Pancreas (tissue), 10 donors: ENCODE results near the gene DLGAP1. TPM values are rescaled to one million over a fixed set of nuclear protein-coding genes. Genes with fewer than 3 reads are reported as not detected.

Experiments used
- ATAC-seq, 4 donors: fragments of 200-7000 bp; cut with Tn5 transposase; one replicate each; pipeline versions ENCODE4 v1.8.0 to v1.9.1; 2020; ENCODE audit warnings: mild to moderate bottlenecking in 4 of 4, moderate library complexity in 4 of 4
- DNase-seq, 6 donors: peaks; one replicate each; pipeline ENCODE4 v3.0.0-alpha.2; 2020
- FAIRE-seq: peaks from 2 replicates; lab custom pipeline; 2012; peaks lifted over from hg19 to GRCh38; lab: Jason Lieb, UNC
- H3K27ac ChIP-seq, 4 donors: fragments of 200-600 bp; sonication (generic); 1 replicate in 3 of 4; 2 replicates in 1 of 4; pipeline versions ENCODE4 v1.5.0 to v1.8.0; 2020
- H3K27me3 ChIP-seq, 4 donors: fragments of 200-600 bp; one replicate each; pipeline ENCODE4 v1.8.0; 2021
- H3K36me3 ChIP-seq, 3 donors: fragments of 200-600 bp; sonication (generic) in 1 of 3; one replicate each; pipeline versions ENCODE4 v1.5.0 to v1.8.0; 2020 to 2021
- H3K4me1 ChIP-seq, 3 donors: fragments of 200-600 bp; one replicate each; pipeline ENCODE4 v1.8.0; 2021
- H3K4me3 ChIP-seq, 4 donors: fragments of 200-600 bp; sonication (generic) in 2 of 4; one replicate each; pipeline versions ENCODE4 v1.5.0 to v1.8.0; 2020 to 2021
- H3K9me3 ChIP-seq, 4 donors: fragments of 200-600 bp; one replicate each; pipeline ENCODE4 v1.8.0; 2021
- WGBS, 2 donors: extraction: QIAGEN DNeasy Blood & Tissue Kit; methylation state at CpG; one replicate each; pipeline ENCODE4 v1.1.7; 2013; 5-methylcytosine and 5-hydroxymethylcytosine counted together
- intact Hi-C, 3 donors: fragments of 100-400 bp; cut with DNase I; formaldehyde crosslinking; loops; one replicate each; pipeline versions ENCODE4 v1.11.1 to v1.14.2; 2022
- polyA plus RNA-seq, 2 donors: library from polyadenylated mRNA; stranded (reverse); fragments of 200-250 nt; gene quantifications; one replicate each; pipeline ENCODE4 v1.2.3, GENCODE V29; 2013
- total RNA-seq, 6 donors: library from RNA; stranded (reverse); fragmentation: NEBNext Ultra II Directional in 4 of 6; extraction: Animal tissue kit (Norgen Biotek cat#: 25700) in 4 of 6; gene quantifications; one replicate each; pipeline versions ENCODE4 v1.2.1 to v1.2.4, GENCODE V29; 2021 to 2023
- TF ChIP-seq, protein P1 (sequence below), 4 donors: fragments of 200-600 bp; sonication (generic) in 3 of 4; IDR thresholded peaks; one replicate each; pipeline versions ENCODE4 v1.5.0 to v1.8.0; 2021; ENCODE audit warnings: antibody characterized with exemption in 4 of 4
- donor health status: healthy with polysubstance abuse.
- donor health status: DM: no; HTN: no; CAD: no; lungs with moderate emphysema.
- donor health status: DM: no; HTN: no; CAD: no.
- donor health status: control.
- donor health status: control.
- donor health status: Bipolar disorder and iron deficiency.
- donor health status: DM: yes; HTN: yes; CAD: no.
- donor health status: DM: no; HTN: no; CAD: no.
- donor health status: DM: no; HTN: no; CAD: no.
- donor health status: DM: yes; HTN: yes; CAD: no.

Gene DLGAP1
- total and polyA plus RNA-seq, 8 donors, result 0.12 to 0.62 (median 0.30) TPM; not detected in 2

DNA sequence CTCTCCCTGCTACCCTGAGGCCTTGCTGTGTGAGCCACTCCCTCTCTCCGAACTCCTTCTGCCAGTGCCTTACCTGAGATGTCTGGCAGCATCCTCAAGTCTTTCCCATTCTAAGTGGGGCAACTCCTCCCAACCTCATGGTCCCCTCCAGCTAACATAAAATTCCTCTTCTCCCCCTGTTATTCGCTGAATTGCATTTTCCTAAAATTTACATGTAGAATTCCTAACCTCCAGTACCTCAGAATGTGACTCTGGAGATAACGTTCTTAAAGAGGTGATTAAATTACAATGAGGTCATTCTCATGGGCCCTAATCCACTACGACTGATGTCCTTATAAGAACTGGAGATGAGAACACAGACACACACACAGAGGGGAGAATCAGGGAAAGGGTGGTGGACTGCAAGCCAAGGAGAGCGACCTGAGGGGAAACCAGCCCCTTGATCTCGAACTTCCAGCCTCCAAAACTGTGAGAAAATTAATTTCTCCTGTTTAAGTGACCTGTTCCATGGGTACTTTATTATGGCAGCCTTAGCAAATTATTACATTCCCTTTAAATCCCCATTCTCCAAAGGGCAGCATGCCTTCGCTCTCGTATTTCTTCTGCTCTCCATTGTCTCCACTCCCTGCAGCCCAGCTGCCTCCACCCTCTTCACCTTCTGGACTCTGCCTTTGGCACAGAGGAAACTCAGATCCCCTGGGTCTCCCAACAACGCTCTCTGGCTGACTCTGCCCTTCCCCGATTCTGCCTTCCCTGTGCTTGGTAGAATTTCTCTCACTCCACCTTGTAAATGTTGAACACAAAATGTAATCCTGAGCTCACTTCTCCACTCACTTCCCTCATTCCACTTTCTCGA, 934.6 kb downstream of the DLGAP1 start:
- ATAC-seq (no peak), FAIRE-seq (no peak), DNase-seq (no peak)
- no peaks in the 10 kb centered on the region for H3K27me3 ChIP-seq
- H3K4me3 ChIP-seq, result no peak overlapping the region
- no peaks in the 10 kb centered on the region for H3K4me1 ChIP-seq
- WGBS, 2 donors, result 72 to 75% methylated on average over 11 of the region's 11 CpGs
- intact Hi-C loops, result no loop called here
- no peaks in the 10 kb centered on the region for H3K9me3 ChIP-seq
- TF ChIP-seq, protein P1, sequence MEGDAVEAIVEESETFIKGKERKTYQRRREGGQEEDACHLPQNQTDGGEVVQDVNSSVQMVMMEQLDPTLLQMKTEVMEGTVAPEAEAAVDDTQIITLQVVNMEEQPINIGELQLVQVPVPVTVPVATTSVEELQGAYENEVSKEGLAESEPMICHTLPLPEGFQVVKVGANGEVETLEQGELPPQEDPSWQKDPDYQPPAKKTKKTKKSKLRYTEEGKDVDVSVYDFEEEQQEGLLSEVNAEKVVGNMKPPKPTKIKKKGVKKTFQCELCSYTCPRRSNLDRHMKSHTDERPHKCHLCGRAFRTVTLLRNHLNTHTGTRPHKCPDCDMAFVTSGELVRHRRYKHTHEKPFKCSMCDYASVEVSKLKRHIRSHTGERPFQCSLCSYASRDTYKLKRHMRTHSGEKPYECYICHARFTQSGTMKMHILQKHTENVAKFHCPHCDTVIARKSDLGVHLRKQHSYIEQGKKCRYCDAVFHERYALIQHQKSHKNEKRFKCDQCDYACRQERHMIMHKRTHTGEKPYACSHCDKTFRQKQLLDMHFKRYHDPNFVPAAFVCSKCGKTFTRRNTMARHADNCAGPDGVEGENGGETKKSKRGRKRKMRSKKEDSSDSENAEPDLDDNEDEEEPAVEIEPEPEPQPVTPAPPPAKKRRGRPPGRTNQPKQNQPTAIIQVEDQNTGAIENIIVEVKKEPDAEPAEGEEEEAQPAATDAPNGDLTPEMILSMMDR (IDR thresholded peaks at IDR 0.05), result no peak
- no peaks in the 10 kb centered on the region for H3K36me3 ChIP-seq
- no peak overlapping the region for H3K27ac ChIP-seq

DNA sequence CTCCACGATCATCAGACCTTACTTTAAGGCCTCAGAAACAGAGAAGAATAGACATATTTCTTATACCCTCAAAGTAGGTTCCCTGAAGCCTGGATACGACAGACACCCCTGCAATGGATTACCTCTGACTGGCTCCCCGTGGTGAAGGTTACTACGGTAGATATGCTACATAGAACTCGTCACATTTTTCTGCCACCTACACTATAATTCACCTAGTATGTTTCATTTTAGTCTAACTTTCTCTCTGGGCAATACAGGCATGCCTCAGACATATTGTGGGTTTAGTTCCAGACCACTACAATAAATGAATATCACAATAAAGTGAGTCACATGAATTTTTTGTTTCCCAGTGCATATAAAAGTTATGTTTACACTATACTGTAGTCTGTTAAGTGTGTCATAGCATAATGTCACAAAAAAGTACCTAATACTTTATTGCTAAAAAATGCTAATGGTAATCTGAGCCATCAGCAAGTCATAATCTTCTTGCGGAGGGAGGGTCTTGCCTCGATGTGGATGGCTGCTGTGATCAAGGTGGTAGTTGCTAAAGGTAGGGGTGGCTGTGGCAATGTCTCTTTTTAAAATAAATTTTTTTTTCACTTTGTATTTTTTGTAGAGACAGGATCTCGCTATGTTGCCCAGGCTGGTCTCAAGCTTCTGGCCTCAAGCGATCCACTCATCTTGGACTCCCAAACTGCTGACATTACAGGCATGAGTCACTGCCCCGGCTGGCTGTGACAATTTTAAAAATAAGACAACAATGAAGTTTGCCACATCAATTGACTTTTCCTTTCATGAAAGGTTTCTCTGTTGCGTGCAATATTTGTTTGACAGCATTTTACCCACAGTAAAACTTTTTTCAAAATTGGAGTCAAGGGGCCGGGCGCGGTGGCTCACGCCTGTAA, 940.5 kb downstream of the DLGAP1 start:
- no peak overlapping the region for H3K4me3 ChIP-seq
- no peak overlapping the region for H3K27ac ChIP-seq
- TF ChIP-seq, protein P1 (IDR thresholded peaks at IDR 0.05), result no peak
- ATAC-seq, result no peak
- H3K27me3 ChIP-seq, result no peaks in the 10 kb centered on the region
- H3K4me1 ChIP-seq, result no peaks in the 10 kb centered on the region
- intact Hi-C loops, result no loop called here
- H3K9me3 ChIP-seq, result no peaks in the 10 kb centered on the region
- H3K36me3 ChIP-seq, result no peaks in the 10 kb centered on the region
- WGBS, 2 donors, result 86 to 87% methylated on average over 15 of the region's 15 CpGs
- FAIRE-seq, result no peak
- DNase-seq, result no peak

DNA sequence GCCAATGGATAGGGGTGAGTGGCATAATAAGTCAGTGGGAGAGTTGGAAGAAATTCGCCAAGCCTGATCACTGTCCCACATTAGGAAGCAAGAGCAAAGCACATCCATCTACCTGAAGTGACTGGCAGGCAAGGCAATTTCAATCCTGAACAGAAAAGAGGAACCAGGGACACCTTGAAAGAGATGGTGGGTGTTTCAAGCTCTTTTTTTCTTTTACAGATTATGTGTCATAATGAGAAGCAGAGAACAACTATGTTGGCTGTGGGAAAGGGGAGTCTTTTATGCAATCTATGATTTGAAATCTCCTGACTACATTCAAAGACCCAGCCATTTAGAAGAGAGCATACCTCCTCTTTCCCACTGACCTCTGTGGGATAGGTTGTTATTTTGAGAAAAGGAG, 941.6 kb downstream of the DLGAP1 start:
- ATAC-seq (no peak), DNase-seq (no peak), FAIRE-seq (no peak)
- TF ChIP-seq, protein P1 (IDR thresholded peaks at IDR 0.05), result no peak
- Histone ChIP-seq H3K4me1 (no peaks in the 10 kb centered on the region), H3K27ac (no peak overlapping the region), H3K36me3 (no peaks in the 10 kb centered on the region), H3K4me3 (no peak overlapping the region), H3K27me3 (no peaks in the 10 kb centered on the region), H3K9me3 (no peaks in the 10 kb centered on the region)
- WGBS, 2 donors, result 94 to 97% methylated on average over 1 of the region's 1 CpG
- intact Hi-C loops, result no loop called here

DNA sequence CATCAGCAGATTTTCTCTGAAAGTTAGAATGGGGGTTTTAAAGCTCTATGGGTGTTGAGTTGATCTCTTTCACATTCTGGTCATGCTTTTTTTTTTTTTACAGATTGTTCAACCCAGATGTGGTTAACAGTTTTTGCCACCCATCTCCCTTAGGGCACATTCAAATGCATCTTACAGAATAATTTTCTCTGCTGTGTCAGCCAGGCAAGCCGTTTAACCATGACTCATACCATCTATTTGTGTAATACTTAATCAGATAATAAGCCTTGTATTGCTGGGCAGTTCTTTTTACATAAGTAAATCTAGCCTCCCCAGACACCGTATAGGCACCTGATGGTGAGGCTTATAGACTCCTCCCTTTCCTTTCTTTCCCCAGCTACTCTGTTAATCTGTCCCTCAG, 943.1 kb downstream of the DLGAP1 start:
- no peaks in the 10 kb centered on the region for H3K27me3 ChIP-seq
- no peak overlapping the region for H3K4me3 ChIP-seq
- H3K36me3 ChIP-seq, result no peaks in the 10 kb centered on the region
- no peaks in the 10 kb centered on the region for H3K9me3 ChIP-seq
- 35 to 42% methylated on average over 2 of the region's 2 CpGs for WGBS, 2 donors
- no peak overlapping the region for H3K27ac ChIP-seq
- TF ChIP-seq, protein P1 (IDR thresholded peaks at IDR 0.05), result no peak
- no peaks in the 10 kb centered on the region for H3K4me1 ChIP-seq
- DNase-seq, result no peak
- ATAC-seq, result peak in 2 of 4 donors; percentile 34 to 70
- no peak for FAIRE-seq
- intact Hi-C loops, result no loop called here
